BJ (cell line): ENCODE results near the gene TPGS2. TPM values are rescaled to one million over a fixed set of nuclear protein-coding genes. Genes with fewer than 3 reads are reported as not detected.

ENCODE experiments used
- CTCF ChIA-PET: fragments of 350-600 bp; formaldehyde crosslinking; extraction: SDS; loops from one replicate; lab custom pipeline; 2021; ENCODE audit warnings: antibody characterized with exemption, inconsistent platforms; lab: Yijun Ruan, JAX
- POLR2A ChIA-PET: fragments of 300-600 bp; sonication (Branson Sonifier 250); formaldehyde crosslinking; extraction: SDS; loops from one replicate; lab custom pipeline; 2021; ENCODE audit warnings: antibody characterized with exemption; lab: Charles Lee
- DNase-seq: peaks from one replicate; pipeline ENCODE4 v3.0.0-alpha.2; 2011; ENCODE audit warnings: low read depth
- H3K27me3 ChIP-seq: 2 replicates; pipeline ENCODE4 v1.6.0; 2011; ENCODE audit warnings: low read length; ENCODE audit not compliant: control insufficient read depth, insufficient read depth
- H3K36me3 ChIP-seq: 2 replicates; pipeline ENCODE4 v1.5.1; 2011; ENCODE audit warnings: low read length; ENCODE audit not compliant: control insufficient read depth, insufficient read depth
- H3K4me3 ChIP-seq: 2 replicates; pipeline ENCODE4 v1.5.1; 2011; ENCODE audit warnings: low read depth, mild to moderate bottlenecking, control low read depth, low read length
- polyA plus RNA-seq: library from polyadenylated mRNA; depleted of rRNA; stranded (reverse); fragments of >200 nt; gene quantifications from 2 replicates; pipeline ENCODE4 v1.2.3, GENCODE V29; 2011
- TF ChIP-seq, protein P1 (sequence below): IDR thresholded peaks from 2 replicates; pipeline ENCODE4 v1.5.1; 2011; ENCODE audit warnings: low read depth, mild to moderate bottlenecking, control low read depth, inconsistent platforms, low read length, moderate library complexity; ENCODE audit not compliant: insufficient read depth

Gene TPGS2
- polyA plus RNA-seq, 1 experiment: 287 TPM

DNA sequence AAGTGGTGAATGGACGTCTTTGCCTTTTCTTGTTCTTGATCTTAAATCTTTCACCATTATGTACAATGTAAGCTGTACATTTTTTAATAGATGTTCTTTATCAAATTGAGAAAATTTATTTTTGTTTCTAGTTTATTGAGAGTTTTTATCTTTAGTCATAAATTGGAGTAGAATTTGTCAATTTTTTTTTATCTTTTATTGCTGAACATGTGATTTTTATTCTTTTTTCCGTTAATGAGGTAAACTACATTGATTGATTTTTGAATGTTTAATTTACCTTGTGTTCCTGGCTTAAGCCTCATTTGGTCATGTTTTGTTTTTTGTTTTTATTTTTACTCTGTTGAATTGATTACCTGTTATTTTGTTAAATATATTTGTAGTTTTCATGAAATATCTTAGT, 19.8 kb upstream of the TPGS2 start:
- no peak for DNase-seq
- Histone ChIP-seq H3K27me3 (no peaks in the 10 kb centered on the region), H3K4me3 (no peak overlapping the region), H3K36me3 (no peaks in the 10 kb centered on the region)
- ChIA-PET POLR2A (no interaction called here), CTCF (no interaction called here)
- TF ChIP-seq, protein P1, sequence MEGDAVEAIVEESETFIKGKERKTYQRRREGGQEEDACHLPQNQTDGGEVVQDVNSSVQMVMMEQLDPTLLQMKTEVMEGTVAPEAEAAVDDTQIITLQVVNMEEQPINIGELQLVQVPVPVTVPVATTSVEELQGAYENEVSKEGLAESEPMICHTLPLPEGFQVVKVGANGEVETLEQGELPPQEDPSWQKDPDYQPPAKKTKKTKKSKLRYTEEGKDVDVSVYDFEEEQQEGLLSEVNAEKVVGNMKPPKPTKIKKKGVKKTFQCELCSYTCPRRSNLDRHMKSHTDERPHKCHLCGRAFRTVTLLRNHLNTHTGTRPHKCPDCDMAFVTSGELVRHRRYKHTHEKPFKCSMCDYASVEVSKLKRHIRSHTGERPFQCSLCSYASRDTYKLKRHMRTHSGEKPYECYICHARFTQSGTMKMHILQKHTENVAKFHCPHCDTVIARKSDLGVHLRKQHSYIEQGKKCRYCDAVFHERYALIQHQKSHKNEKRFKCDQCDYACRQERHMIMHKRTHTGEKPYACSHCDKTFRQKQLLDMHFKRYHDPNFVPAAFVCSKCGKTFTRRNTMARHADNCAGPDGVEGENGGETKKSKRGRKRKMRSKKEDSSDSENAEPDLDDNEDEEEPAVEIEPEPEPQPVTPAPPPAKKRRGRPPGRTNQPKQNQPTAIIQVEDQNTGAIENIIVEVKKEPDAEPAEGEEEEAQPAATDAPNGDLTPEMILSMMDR: no peak

DNA sequence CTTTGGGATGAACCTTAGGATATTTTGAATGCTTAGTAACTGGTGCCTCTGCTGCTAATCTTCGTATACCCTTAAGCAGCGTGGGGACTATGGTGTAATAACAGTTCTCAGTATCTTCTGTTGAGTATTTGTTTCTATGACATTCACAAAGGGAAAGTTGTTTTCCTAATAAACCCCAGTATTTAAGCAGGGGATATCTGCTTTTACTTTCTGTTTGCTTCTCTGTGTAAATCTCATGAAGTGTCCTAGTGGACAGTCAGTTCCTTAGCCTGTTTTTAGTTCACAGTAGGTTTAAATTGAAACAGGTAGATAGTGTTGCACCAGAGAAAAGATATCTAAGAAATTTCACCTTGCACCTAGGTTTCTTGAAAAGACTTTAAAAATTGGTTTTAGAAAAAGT, 15.0 kb upstream of the TPGS2 start:
- H3K36me3 ChIP-seq: no peaks in the 10 kb centered on the region

DNA sequence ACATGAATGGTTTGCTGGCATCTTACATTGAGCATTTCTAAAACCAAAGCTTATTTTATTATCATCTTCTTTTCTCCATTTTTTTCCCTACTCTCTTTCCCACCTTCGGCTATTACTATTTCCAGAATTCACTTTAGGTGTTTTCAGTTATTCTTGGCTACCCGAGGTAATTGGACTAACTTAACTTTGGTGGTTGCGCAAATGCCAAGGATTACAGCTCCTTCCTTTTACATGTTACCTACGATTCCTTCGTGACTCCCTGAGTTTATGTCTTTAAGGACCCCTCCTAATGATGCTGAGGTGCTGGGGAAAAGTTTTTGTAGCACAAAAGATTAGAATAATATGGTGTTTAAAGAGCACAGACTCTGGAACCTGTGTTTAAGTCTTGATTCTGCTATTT, 14.4 kb upstream of the TPGS2 start:
- ChIA-PET POLR2A (no interaction called here), CTCF (interaction anchor here (0.5 to 1.0 kb wide), 3 partner anchors 8 to 36 kb away, joined by 3 to 5 read pairs (median 3); partner anchors contain the start of genes KIAA1328 and TPGS2)
- TF ChIP-seq, protein P1: no peak
- DNase-seq: no peak
- no peaks in the 10 kb centered on the region for H3K36me3 ChIP-seq
- no peak overlapping the region for H3K4me3 ChIP-seq
- no peaks in the 10 kb centered on the region for H3K27me3 ChIP-seq

More for the DNA sequence above, 15.0 kb upstream of the TPGS2 start:
- DNase-seq: no peak
- POLR2A ChIA-PET: no interaction called here
- Histone ChIP-seq H3K27me3 (no peaks in the 10 kb centered on the region), H3K4me3 (no peak overlapping the region)
- TF ChIP-seq, protein P1: no peak
- CTCF ChIA-PET: interaction anchor here (0.6 to 1.0 kb wide), 2 partner anchors 36 to 204 kb away, joined by 3 read pairs; no protein-coding TSS in a partner anchor

DNA sequence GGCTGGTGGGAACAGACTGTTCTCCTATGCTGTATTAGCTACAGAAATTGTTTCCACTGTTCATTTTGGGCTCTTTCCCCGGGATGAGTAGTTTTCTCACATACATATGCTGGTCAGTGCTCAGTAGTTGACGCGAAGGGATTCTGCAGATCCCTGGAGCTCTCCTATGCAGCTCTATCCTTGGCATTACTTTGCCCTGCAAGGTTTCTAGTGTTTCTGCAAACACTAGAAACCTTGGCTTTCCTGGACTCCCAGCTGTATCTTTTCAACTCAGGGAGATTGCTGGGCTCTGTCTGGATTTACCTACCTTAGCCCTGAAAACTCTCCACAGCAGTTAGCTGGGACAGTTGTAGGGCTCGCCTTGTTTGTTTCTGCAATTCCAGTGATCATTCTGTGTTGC, 11.0 kb upstream of the TPGS2 start:
- H3K36me3 ChIP-seq: no peaks in the 10 kb centered on the region
- CTCF ChIA-PET: interaction anchor here (1.4 kb wide), 1 partner anchor 11 kb away, joined by 5 read pairs; the partner anchor contains the start of genes KIAA1328 and TPGS2
- no peak for DNase-seq

DNA sequence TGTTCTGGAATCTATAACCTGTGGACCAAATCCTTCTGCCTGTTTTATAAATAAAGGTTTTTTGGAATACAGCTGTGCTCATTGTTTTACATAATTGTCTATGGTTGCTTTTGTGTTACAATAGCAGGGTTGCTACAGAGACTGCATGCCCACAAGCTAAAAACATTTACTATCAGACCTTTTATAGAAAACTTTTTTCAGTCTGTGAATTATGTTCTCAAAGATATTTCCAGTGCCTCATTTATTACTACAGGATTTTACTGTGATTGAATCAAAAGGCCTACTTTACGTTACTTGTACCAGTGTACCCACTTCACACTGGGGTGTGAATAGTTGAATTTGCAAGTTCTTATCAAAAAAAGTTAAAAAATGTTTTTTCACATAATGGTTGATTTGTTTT, 7.1 kb upstream of the TPGS2 start:
- TF ChIP-seq, protein P1: no peak
- H3K4me3 ChIP-seq: no peak overlapping the region
- DNase-seq: no peak
- H3K36me3 ChIP-seq: no peaks in the 10 kb centered on the region
- ChIA-PET POLR2A (no interaction called here), CTCF (no interaction called here)
- H3K27me3 ChIP-seq: no peaks in the 10 kb centered on the region

More for the DNA sequence above, 11.0 kb upstream of the TPGS2 start:
- H3K4me3 ChIP-seq: no peak overlapping the region
- POLR2A ChIA-PET: no interaction called here
- TF ChIP-seq, protein P1: no peak
- H3K27me3 ChIP-seq: no peaks in the 10 kb centered on the region
